Thoracic aorta (tissue), 2 donors: ENCODE measurements around the gene S1PR5. TPM values are rescaled to one million over a fixed set of nuclear protein-coding genes. Genes with fewer than 3 reads are reported as not detected.

Experiments
- ATAC-seq: fragments of 150-250 bp; one replicate; pipeline ENCODE4 v1.8.0; 2017; ENCODE audit warnings: low read depth; ENCODE audit not compliant: insufficient number of reproducible peaks, low FRiP score
- DNase-seq: peaks from one replicate; pipeline ENCODE4 v3.0.0-alpha.2; 2020; ENCODE audit warnings: low spot score
- H3K27ac ChIP-seq, 2 donors: fragments of 200-600 bp; sonication (generic); 1 replicate in 1 of 2; 2 replicates in 1 of 2; pipeline ENCODE4 v1.5.1; 2016; ENCODE audit warnings: mild to moderate bottlenecking in 2 of 2, moderate library complexity in 2 of 2
- H3K27me3 ChIP-seq: fragments of 200-600 bp; sonication (generic); replicated peaks from 2 replicates; pipeline ENCODE4 v1.6.0; 2016; ENCODE audit warnings: mild to moderate bottlenecking; ENCODE audit not compliant: insufficient read depth
- H3K36me3 ChIP-seq: fragments of 200-600 bp; sonication (generic); one replicate; pipeline ENCODE4 v1.5.1; 2016
- H3K4me1 ChIP-seq, 2 donors: fragments of 200-600 bp; sonication (generic); 1 replicate in 1 of 2; 2 replicates in 1 of 2; pipeline versions ENCODE4 v1.5.1 to v1.6.0; 2016; ENCODE audit warnings: low read depth in 2 of 2, mild to moderate bottlenecking in 1 of 2; ENCODE audit not compliant: control insufficient read depth in 1 of 2
- H3K4me3 ChIP-seq: fragments of 200-600 bp; sonication (generic); 2 replicates; pipeline ENCODE4 v1.5.1; 2016; ENCODE audit warnings: mild to moderate bottlenecking
- H3K9me3 ChIP-seq: fragments of 200-600 bp; sonication (generic); 2 replicates; pipeline ENCODE4 v1.5.1; 2016
- total RNA-seq, 2 donors: library from RNA; depleted of rRNA; stranded (reverse); fragments of >200 nt; gene quantifications; one replicate each; pipeline versions ENCODE4 v1.1.0 to v1.2.3, GENCODE V29; 2016
- TF ChIP-seq, protein P1 (sequence below): fragments of 200-600 bp; sonication (generic); IDR thresholded peaks from one replicate; pipeline ENCODE4 v1.5.1; 2019; ENCODE audit warnings: antibody characterized with exemption

S1PR5 gene
- total RNA-seq, 2 donors from 2014 or later, result 2.4 to 8.7 TPM

DNA sequence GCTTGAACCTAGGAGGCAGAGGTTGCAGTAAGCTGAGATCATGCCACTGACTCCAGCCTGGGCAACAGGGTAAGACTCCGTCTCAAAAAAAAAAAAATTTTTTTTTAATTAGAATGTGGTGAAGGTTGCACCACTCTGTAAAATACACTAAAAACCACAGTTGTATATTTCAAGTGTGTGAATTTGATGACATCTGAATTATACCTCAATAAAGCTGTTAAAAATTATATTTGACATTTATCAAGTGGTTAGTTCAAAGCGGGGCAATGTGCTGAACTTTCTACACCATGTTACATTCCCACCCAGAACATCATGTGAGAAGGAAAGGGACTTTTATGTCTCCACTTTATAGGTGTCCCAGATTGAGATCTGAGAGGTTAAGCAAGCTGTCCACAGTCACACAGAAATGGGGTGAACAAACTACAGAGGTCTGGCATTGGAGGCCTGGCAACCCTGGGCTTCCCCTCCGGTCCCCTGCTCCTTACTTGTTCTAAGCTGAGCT, 5.9 kb upstream of the S1PR5 start:
- H3K27ac ChIP-seq, result no peak overlapping the region
- no peak for DNase-seq
- no peaks in the 10 kb centered on the region for H3K27me3 ChIP-seq
- no peak for ATAC-seq
- no peaks in the 10 kb centered on the region for H3K9me3 ChIP-seq
- TF ChIP-seq, protein P1, sequence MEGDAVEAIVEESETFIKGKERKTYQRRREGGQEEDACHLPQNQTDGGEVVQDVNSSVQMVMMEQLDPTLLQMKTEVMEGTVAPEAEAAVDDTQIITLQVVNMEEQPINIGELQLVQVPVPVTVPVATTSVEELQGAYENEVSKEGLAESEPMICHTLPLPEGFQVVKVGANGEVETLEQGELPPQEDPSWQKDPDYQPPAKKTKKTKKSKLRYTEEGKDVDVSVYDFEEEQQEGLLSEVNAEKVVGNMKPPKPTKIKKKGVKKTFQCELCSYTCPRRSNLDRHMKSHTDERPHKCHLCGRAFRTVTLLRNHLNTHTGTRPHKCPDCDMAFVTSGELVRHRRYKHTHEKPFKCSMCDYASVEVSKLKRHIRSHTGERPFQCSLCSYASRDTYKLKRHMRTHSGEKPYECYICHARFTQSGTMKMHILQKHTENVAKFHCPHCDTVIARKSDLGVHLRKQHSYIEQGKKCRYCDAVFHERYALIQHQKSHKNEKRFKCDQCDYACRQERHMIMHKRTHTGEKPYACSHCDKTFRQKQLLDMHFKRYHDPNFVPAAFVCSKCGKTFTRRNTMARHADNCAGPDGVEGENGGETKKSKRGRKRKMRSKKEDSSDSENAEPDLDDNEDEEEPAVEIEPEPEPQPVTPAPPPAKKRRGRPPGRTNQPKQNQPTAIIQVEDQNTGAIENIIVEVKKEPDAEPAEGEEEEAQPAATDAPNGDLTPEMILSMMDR, result no peak
- H3K36me3 ChIP-seq, result no peaks in the 10 kb centered on the region
- peaks cover 0 to 7% of the 10 kb centered on the region in 2 donors for H3K4me1 ChIP-seq
- no peak overlapping the region for H3K4me3 ChIP-seq

DNA sequence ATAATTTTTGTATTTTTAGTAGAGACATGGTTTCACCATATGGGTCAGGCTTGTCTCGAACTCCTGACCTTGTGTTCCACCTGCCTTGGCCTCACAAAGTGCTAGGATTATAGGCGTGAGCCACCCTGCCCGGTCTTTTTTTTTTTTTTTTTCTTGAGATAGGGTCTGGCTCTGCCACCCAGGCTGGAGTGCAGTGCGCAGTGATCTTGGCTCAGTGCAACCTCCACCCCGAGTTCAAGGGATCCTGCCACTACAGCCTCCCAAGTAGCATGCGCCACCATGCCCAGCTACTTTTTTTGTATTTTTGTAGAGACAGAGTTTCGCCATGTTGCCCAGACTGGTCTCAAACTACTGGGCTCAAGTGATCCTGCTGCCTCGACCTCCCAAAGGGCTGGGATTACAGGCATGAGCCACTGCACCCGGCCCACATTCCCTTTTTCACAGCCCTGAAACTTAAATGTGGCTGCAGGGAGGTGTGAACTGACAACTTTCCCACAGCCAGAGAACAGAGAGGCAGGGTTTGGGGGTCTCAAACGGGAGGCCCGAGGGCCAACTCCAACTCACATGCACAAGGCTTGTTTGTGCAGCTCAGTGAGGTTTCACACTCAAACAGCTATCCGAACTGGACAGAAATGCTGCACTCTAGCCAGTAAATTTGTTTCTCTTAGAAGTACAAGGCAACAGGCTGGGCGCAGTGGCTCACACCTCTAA, 4.4 kb upstream of the S1PR5 start:
- no peak overlapping the region for H3K4me3 ChIP-seq
- no peaks in the 10 kb centered on the region for H3K9me3 ChIP-seq
- no peaks in the 10 kb centered on the region for H3K36me3 ChIP-seq
- no peaks in the 10 kb centered on the region for H3K27me3 ChIP-seq
- no peak overlapping the region for H3K27ac ChIP-seq
- peaks cover 5 to 20% of the 10 kb centered on the region in 2 donors for H3K4me1 ChIP-seq
- ATAC-seq (no peak), DNase-seq (no peak)
- TF ChIP-seq, protein P1, result no peak

DNA sequence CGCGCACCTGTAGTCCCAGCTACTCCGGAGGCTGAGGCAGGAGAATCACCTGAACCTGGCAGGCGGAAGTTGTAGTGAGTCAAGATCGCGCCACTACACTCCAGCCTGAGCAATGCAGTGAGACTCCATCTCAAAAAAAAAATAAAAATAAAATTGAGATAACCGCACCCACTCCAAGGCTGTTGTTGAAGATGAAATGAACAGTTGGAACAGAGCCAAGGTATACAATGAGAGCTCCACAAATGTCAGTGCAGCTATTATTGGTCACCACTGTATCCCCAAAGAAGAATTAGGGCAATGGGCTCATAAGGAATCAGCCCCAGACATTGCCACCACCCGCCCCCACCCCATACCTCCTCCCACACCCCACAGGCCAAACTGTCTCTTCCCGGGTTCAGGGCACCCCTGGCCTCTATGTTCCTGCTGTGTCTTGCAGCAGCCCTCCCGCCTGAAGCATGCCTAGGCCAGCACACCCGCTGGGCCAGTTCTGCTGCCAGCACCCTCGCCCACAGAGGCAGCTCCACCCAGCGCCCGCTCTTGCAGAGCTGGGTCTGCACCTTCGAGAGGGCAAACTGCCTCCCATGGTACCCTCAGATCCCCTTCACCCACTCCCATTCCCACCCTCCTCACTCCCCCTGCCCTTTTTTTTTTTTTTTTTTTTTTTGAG, 3.5 kb upstream of the S1PR5 start:
- TF ChIP-seq, protein P1, result no peak
- DNase-seq (no peak), ATAC-seq (no peak)
- no peak overlapping the region for H3K4me3 ChIP-seq
- H3K36me3 ChIP-seq, result no peaks in the 10 kb centered on the region
- peaks cover 5 to 20% of the 10 kb centered on the region in 2 donors for H3K4me1 ChIP-seq
- H3K9me3 ChIP-seq, result no peaks in the 10 kb centered on the region
- no peaks in the 10 kb centered on the region for H3K27me3 ChIP-seq
- no peak overlapping the region for H3K27ac ChIP-seq

DNA sequence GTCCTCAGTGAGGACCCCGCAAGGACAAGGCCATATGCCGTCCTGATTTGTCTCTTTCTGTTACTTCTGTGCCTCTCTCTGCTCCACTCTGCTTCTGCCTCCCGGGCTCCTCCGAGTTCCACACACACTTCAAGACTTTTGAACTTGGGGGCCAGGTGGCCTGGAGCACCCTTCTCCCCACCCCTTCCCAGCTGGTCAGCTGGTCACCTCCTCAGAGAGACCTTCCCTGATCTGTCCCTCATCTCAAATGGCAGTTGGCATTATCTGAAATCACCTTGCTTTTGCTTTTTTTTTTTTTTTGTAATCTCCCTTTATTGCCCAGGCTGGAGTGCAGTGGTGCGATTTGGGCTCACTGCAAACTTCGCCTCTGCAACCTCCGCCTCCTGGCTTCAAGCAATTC, 2.2 kb upstream of the S1PR5 start:
- ATAC-seq, result no peak
- H3K27me3 ChIP-seq, result no peaks in the 10 kb centered on the region
- no peak for DNase-seq
- no peaks in the 10 kb centered on the region for H3K9me3 ChIP-seq
- TF ChIP-seq, protein P1, result no peak
- H3K36me3 ChIP-seq, result no peaks in the 10 kb centered on the region
- no peak overlapping the region for H3K27ac ChIP-seq
- no peak overlapping the region for H3K4me3 ChIP-seq
- peaks cover 5 to 20% of the 10 kb centered on the region in 2 donors for H3K4me1 ChIP-seq
